PC-9 (cell line): ENCODE data around the gene CD8B2. TPM values are rescaled to one million over a fixed set of nuclear protein-coding genes. Genes with fewer than 3 reads are reported as not detected.
"Not testable (repeated sequence)": the region's sequence is repeated elsewhere in the genome, so short reads cannot be mapped to it uniquely, and the experiment has no call there.

Experiments used
- BruUV-seq: library from RNA; stranded (reverse); fragments of 400-500 nt; replicated peaks from 2 replicates; lab custom pipeline; 2021; lab: Mats Ljungman, UMichigan
- CTCF ChIA-PET: fragments of 300-600 bp; sonication (Branson Sonifier 250); formaldehyde crosslinking; loops from one replicate; lab custom pipeline; 2022; ENCODE audit warnings: antibody characterized with exemption; lab: Charles Lee
- POLR2A ChIA-PET: fragments of 300-600 bp; sonication (Branson Sonifier 250); formaldehyde crosslinking; loops from one replicate; lab custom pipeline; 2022; ENCODE audit warnings: antibody characterized with exemption; ENCODE audit not compliant: unreplicated experiment; lab: Charles Lee
- DNase-seq, 2 experiments: peaks; one replicate each; pipeline versions ENCODE4 v3.0.0 to v3.0.0-alpha.2; 2015 to 2022; ENCODE audit warnings: mixed read lengths in 1 of 2
- H2AFZ ChIP-seq: fragments of 200-600 bp; sonication (generic); 2 replicates; pipeline ENCODE4 v1.8.1; 2017; ENCODE audit warnings: antibody characterized with exemption
- H3F3A ChIP-seq: fragments of 200-600 bp; sonication (generic); 2 replicates; pipeline ENCODE4 v1.8.1; 2017; ENCODE audit warnings: antibody characterized with exemption, mild to moderate bottlenecking, low read depth; ENCODE audit not compliant: insufficient read depth
- H3K27ac ChIP-seq: fragments of 200-600 bp; sonication (generic); 2 replicates; pipeline ENCODE4 v1.6.1; 2016; ENCODE audit warnings: mixed run types
- H3K27me3 ChIP-seq: fragments of 200-600 bp; sonication (generic); 2 replicates; pipeline ENCODE4 v1.6.1; 2016; ENCODE audit warnings: low read depth, mixed run types; ENCODE audit not compliant: insufficient read depth
- H3K36me3 ChIP-seq: fragments of 200-600 bp; sonication (generic); 2 replicates; pipeline ENCODE4 v1.6.1; 2016; ENCODE audit warnings: low read depth, mixed run types
- H3K4me1 ChIP-seq: fragments of 200-600 bp; sonication (generic); replicated peaks from 2 replicates; pipeline ENCODE4 v1.6.1; 2016; ENCODE audit warnings: mixed run types; ENCODE audit not compliant: insufficient read depth
- H3K4me2 ChIP-seq: fragments of 200-600 bp; sonication (generic); 2 replicates; pipeline ENCODE4 v1.6.1; 2017; ENCODE audit warnings: mixed run types
- H3K4me3 ChIP-seq: fragments of 200-600 bp; sonication (generic); 2 replicates; pipeline ENCODE4 v1.6.1; 2016; ENCODE audit warnings: mixed run types
- H3K79me2 ChIP-seq: fragments of 200-600 bp; sonication (generic); 2 replicates; pipeline ENCODE4 v1.6.1; 2017; ENCODE audit warnings: low read depth, mixed run types
- H3K9me2 ChIP-seq: fragments of 200-600 bp; sonication (generic); 2 replicates; pipeline ENCODE4 v1.8.1; 2017; ENCODE audit warnings: mild to moderate bottlenecking; ENCODE audit not compliant: insufficient read depth
- H3K9me3 ChIP-seq: fragments of 200-600 bp; sonication (generic); 2 replicates; pipeline ENCODE4 v1.8.1; 2016; ENCODE audit warnings: low read depth; ENCODE audit not compliant: insufficient read depth
- H4K20me1 ChIP-seq: fragments of 200-600 bp; sonication (generic); 2 replicates; pipeline ENCODE4 v1.8.1; 2017; ENCODE audit not compliant: insufficient read depth
- EZH2 ChIP-seq: fragments of 200-600 bp; sonication (generic); IDR thresholded peaks from 2 replicates; pipeline ENCODE4 v1.8.0; 2017; ENCODE audit warnings: antibody characterized with exemption, low read depth
- intact Hi-C: fragments of 100-400 bp; cut with micrococcal nuclease; formaldehyde crosslinking; loops from one replicate; pipeline ENCODE4 v1.10.0; 2022; ENCODE audit not compliant: unreplicated experiment
- total RNA-seq: library from RNA; stranded (reverse); gene quantifications from 2 replicates; pipeline ENCODE4 v1.2.3, GENCODE V29; 2021
- TF ChIP-seq, protein P1 (sequence below): fragments of 200-600 bp; sonication (generic); conservative IDR thresholded peaks from 2 replicates; pipeline ENCODE4 v1.6.1; 2017; ENCODE audit warnings: mixed run types, antibody characterized with exemption, mild to moderate bottlenecking, moderate library complexity

Gene CD8B2
- total RNA-seq, 1 experiment from 2014 or later: not detected

GRCh38 chr2:106563195-106563594, 76.0 kb downstream of the CD8B2 start:
- Histone ChIP-seq H3F3A (no peaks in the 10 kb centered on the region), H3K4me1 (no peaks in the 10 kb centered on the region), H3K36me3 (no peaks in the 10 kb centered on the region), H3K4me3 (no peak overlapping the region), H3K27ac (no peak overlapping the region), H3K9me3 (no peaks in the 10 kb centered on the region), H2AFZ (no peak overlapping the region), H3K9me2 (no peaks in the 10 kb centered on the region), H3K4me2 (no peak overlapping the region), H3K27me3 (peaks cover 40% of the 10 kb centered on the region), H3K79me2 (no peaks in the 10 kb centered on the region), H4K20me1 (no peaks in the 10 kb centered on the region)
- BruUV-seq: no TSS peak
- intact Hi-C loops: no loop called here
- no peak for TF ChIP-seq EZH2
- TF ChIP-seq, protein P1, sequence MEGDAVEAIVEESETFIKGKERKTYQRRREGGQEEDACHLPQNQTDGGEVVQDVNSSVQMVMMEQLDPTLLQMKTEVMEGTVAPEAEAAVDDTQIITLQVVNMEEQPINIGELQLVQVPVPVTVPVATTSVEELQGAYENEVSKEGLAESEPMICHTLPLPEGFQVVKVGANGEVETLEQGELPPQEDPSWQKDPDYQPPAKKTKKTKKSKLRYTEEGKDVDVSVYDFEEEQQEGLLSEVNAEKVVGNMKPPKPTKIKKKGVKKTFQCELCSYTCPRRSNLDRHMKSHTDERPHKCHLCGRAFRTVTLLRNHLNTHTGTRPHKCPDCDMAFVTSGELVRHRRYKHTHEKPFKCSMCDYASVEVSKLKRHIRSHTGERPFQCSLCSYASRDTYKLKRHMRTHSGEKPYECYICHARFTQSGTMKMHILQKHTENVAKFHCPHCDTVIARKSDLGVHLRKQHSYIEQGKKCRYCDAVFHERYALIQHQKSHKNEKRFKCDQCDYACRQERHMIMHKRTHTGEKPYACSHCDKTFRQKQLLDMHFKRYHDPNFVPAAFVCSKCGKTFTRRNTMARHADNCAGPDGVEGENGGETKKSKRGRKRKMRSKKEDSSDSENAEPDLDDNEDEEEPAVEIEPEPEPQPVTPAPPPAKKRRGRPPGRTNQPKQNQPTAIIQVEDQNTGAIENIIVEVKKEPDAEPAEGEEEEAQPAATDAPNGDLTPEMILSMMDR: no peak; the same call in 1 of the 2 replicates
- CTCF ChIA-PET: no interaction called here
- no peak for DNase-seq
- POLR2A ChIA-PET: no interaction called here

DNA sequence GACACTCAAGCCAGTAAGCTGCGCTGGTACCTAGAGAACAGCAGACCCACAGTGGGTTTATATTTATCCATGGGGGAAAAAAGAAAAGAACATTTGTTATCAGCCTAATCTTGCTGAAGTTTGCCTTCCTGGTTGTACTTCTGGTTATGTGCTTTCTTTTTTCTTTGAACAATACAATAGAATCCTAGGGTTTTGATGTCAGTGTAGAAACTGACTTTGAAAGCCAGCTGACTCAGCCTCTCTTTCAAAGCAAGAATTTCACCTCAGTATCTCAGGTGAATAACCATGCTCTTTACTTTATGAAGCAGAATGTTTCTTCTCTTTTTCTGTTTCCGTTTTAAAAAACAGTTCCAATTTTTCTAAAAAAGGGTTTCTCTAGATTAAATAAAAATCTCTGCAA, 78.4 kb downstream of the CD8B2 start:
- Histone ChIP-seq H3K27ac (no peak overlapping the region), H3K27me3 (peaks cover 53% of the 10 kb centered on the region), H3F3A (no peaks in the 10 kb centered on the region), H3K36me3 (no peaks in the 10 kb centered on the region), H4K20me1 (no peaks in the 10 kb centered on the region), H3K4me1 (no peaks in the 10 kb centered on the region), H3K9me2 (no peaks in the 10 kb centered on the region), H2AFZ (no peak overlapping the region), H3K79me2 (no peaks in the 10 kb centered on the region), H3K9me3 (no peaks in the 10 kb centered on the region), H3K4me2 (no peak overlapping the region), H3K4me3 (no peak overlapping the region)
- DNase-seq: no peak
- CTCF ChIA-PET: interaction anchor here (0.5 kb wide), 1 partner anchor 17 kb away, joined by 6 read pairs; no protein-coding TSS in a partner anchor
- POLR2A ChIA-PET: no interaction called here
- TF ChIP-seq EZH2: no peak
- TF ChIP-seq, protein P1: no peak
- BruUV-seq: no TSS peak
- intact Hi-C loops: no loop called here

DNA sequence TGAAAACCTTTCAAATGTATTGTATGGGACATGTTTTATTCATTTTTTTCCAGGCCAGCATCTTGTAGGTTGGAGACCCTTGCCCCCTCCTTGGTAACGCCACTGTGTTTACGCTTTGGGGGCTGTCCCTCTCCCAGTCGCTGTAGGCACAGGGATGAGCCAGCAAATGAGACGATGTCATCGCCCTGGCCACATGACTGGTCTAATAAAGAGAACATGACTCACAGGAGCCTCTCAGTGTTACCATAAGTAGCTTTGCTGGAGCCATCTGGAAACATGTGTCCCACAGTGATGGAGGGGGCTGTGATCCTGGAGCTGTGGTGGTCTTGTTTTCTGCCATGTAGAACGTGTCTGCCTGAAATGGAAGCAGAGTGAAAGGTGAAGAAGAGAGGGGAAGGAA, 78.9 kb downstream of the CD8B2 start:
- ChIA-PET POLR2A (no interaction called here), CTCF (no interaction called here)
- Histone ChIP-seq H3K36me3 (no peaks in the 10 kb centered on the region), H3K4me3 (no peak overlapping the region), H3K4me2 (no peak overlapping the region), H3K9me3 (no peaks in the 10 kb centered on the region), H3K27me3 (peaks cover 49% of the 10 kb centered on the region), H3K4me1 (no peaks in the 10 kb centered on the region), H2AFZ (no peak overlapping the region), H3F3A (no peaks in the 10 kb centered on the region), H3K27ac (no peak overlapping the region), H4K20me1 (no peaks in the 10 kb centered on the region), H3K79me2 (no peaks in the 10 kb centered on the region), H3K9me2 (no peaks in the 10 kb centered on the region)
- TF ChIP-seq, protein P1: no peak
- TF ChIP-seq EZH2: no peak
- BruUV-seq: no TSS peak
- intact Hi-C loops: no loop called here
- no peak for DNase-seq

GRCh38 chr2:106566484-106566883, 79.3 kb downstream of the CD8B2 start:
- H3K9me2 ChIP-seq, DNase-seq, H3K36me3 ChIP-seq, CTCF ChIA-PET, H3K4me1 ChIP-seq, H3K4me3 ChIP-seq, H3K27ac ChIP-seq, H3K9me3 ChIP-seq, H4K20me1 ChIP-seq, H3K79me2 ChIP-seq, BruUV-seq, H3F3A ChIP-seq, POLR2A ChIA-PET, H2AFZ ChIP-seq, intact Hi-C loops, H3K4me2 ChIP-seq: not testable (repeated sequence)
- peaks cover 49% of the 10 kb centered on the region for H3K27me3 ChIP-seq
